LNCAP (cell line): ENCODE results near the gene PRKCH.

Experiments used
- CTCF ChIP-seq: fragments of 450-650 bp; IDR thresholded peaks from 2 replicates; pipeline ENCODE4 v1.5.1; 2017; ENCODE audit warnings: mild to moderate bottlenecking

The PRKCH gene

GRCh38 chr14:61388173-61388975 is 67.0 kb downstream of the PRKCH start:
- no peak for TF ChIP-seq CTCF

GRCh38 chr14:61388976-61389576 is 67.7 kb downstream of the PRKCH start:
- no peak for TF ChIP-seq CTCF

GRCh38 chr14:61391119-61391518 is 69.7 kb downstream of the PRKCH start:
- no peak for TF ChIP-seq CTCF

GRCh38 chr14:61392297-61392696 is 70.9 kb downstream of the PRKCH start:
- TF ChIP-seq CTCF, result no peak

GRCh38 chr14:61394542-61394941 is 73.2 kb downstream of the PRKCH start:
- no peak for TF ChIP-seq CTCF

- TF ChIP-seq CTCF, result no peak
These were observed 73.8 kb downstream of the PRKCH start for GRCh38 chr14:61395115-61395725.

- TF ChIP-seq CTCF, result no peak
These were observed 74.9 kb downstream of the PRKCH start for GRCh38 chr14:61396279-61396678.
